HEK293 (cell line): ENCODE data around the gene BCL2L13.

Experiments
- CTCF ChIP-seq: fragments of 450-650 bp; formaldehyde crosslinking; IDR thresholded peaks from 2 replicates; pipeline ENCODE4 v1.5.1; 2016; ENCODE audit warnings: missing biosample characterization, missing genetic modification characterization
- ZNF138 ChIP-seq: fragments of 450-650 bp; formaldehyde crosslinking; IDR thresholded peaks from 2 replicates; pipeline ENCODE4 v1.5.1; 2016; ENCODE audit warnings: missing biosample characterization, missing genetic modification characterization, borderline replicate concordance

- no peak for TF ChIP-seq CTCF (tag by site-specific recombination)
- TF ChIP-seq ZNF138 (tag by site-specific recombination) = no peak
These were observed 56.2 kb downstream of the BCL2L13 start for GRCh38 chr22:17694752-17695151.
